ENCODE results near the gene DNASE2B. TPM values are rescaled to one million over a fixed set of nuclear protein-coding genes. Genes with fewer than 3 reads are reported as not detected.

The DNASE2B gene
- total RNA-seq, 2 experiments from 2014 or later, result not detected

GRCh38 chr1:84366786-84367185, 31.5 kb upstream of the DNASE2B start:
- H3K27ac Mint-ChIP-seq, result no peak overlapping the region
- ChIA-PET CTCF (no interaction called here), POLR2A (no interaction called here)
- no peaks in the 10 kb centered on the region for H3K27me3 Mint-ChIP-seq
- no peaks in the 10 kb centered on the region for H3K36me3 Mint-ChIP-seq (ENCODE audit: low read depth)
- TF ChIP-seq CTCF (IDR thresholded peaks at IDR 0.05), result no peak
- intact Hi-C loops (cut with micrococcal nuclease), result no loop called here
- DNase-seq, result no peak
- no peak for ATAC-seq
- no peak overlapping the region for H3K4me3 Mint-ChIP-seq
- peaks cover 11% of the 10 kb centered on the region for H3K4me1 Mint-ChIP-seq (ENCODE audit: low read depth)
- H3K9me3 Mint-ChIP-seq, result no peaks in the 10 kb centered on the region

- Mint-ChIP-seq H3K27ac (no peak overlapping the region), H3K27me3 (no peaks in the 10 kb centered on the region), H3K4me1 (ENCODE audit: low read depth) (peaks cover 11% of the 10 kb centered on the region), H3K9me3 (no peaks in the 10 kb centered on the region), H3K36me3 (ENCODE audit: low read depth) (no peaks in the 10 kb centered on the region), H3K4me3 (no peak overlapping the region)
- POLR2A ChIA-PET, result no interaction called here
- CTCF ChIA-PET, result no interaction called here
- no peak for TF ChIP-seq CTCF (IDR thresholded peaks at IDR 0.05)
- no peak for DNase-seq
- ATAC-seq, result no peak
- intact Hi-C loops (cut with micrococcal nuclease), result no loop called here
These were observed 31.1 kb upstream of the DNASE2B start for GRCh38 chr1:84367219-84367618.

GRCh38 chr1:84368441-84368840, 29.8 kb upstream of the DNASE2B start:
- no peaks in the 10 kb centered on the region for H3K9me3 Mint-ChIP-seq
- H3K27ac Mint-ChIP-seq, result no peak overlapping the region
- ChIA-PET CTCF (no interaction called here), POLR2A (no interaction called here)
- no peaks in the 10 kb centered on the region for H3K36me3 Mint-ChIP-seq (ENCODE audit: low read depth)
- H3K27me3 Mint-ChIP-seq, result no peaks in the 10 kb centered on the region
- ATAC-seq (no peak), DNase-seq (no peak)
- no peak for TF ChIP-seq CTCF (IDR thresholded peaks at IDR 0.05)
- peaks cover 9% of the 10 kb centered on the region for H3K4me1 Mint-ChIP-seq (ENCODE audit: low read depth)
- no peak overlapping the region for H3K4me3 Mint-ChIP-seq
- intact Hi-C loops (cut with micrococcal nuclease), result no loop called here

GRCh38 chr1:84370266-84370665, 28.0 kb upstream of the DNASE2B start:
- H3K27me3 Mint-ChIP-seq, result no peaks in the 10 kb centered on the region
- no peaks in the 10 kb centered on the region for H3K9me3 Mint-ChIP-seq
- H3K4me3 Mint-ChIP-seq, result no peak overlapping the region
- no peak overlapping the region for H3K27ac Mint-ChIP-seq
- ChIA-PET CTCF (interaction anchor here (1.5 kb wide), 1 partner anchor 10 kb away, joined by 3 read pairs; no protein-coding TSS in a partner anchor), POLR2A (no interaction called here)
- no peaks in the 10 kb centered on the region for H3K36me3 Mint-ChIP-seq (ENCODE audit: low read depth)
- no peak for TF ChIP-seq CTCF (IDR thresholded peaks at IDR 0.05)
- peaks cover 7% of the 10 kb centered on the region for H3K4me1 Mint-ChIP-seq (ENCODE audit: low read depth)
- DNase-seq (no peak), ATAC-seq (no peak)
- intact Hi-C loops (cut with micrococcal nuclease), result no loop called here

- no peak for ATAC-seq
- no peaks in the 10 kb centered on the region for H3K27me3 Mint-ChIP-seq
- DNase-seq, result no peak
- no peaks in the 10 kb centered on the region for H3K36me3 Mint-ChIP-seq (ENCODE audit: low read depth)
- TF ChIP-seq CTCF (IDR thresholded peaks at IDR 0.05), result no peak
- CTCF ChIA-PET, result interaction anchor here (1.5 kb wide), 1 partner anchor 10 kb away, joined by 3 read pairs; no protein-coding TSS in a partner anchor
- peaks cover under 1% of the 10 kb centered on the region for H3K4me1 Mint-ChIP-seq (ENCODE audit: low read depth)
- H3K9me3 Mint-ChIP-seq, result no peaks in the 10 kb centered on the region
- no peak overlapping the region for H3K4me3 Mint-ChIP-seq
- H3K27ac Mint-ChIP-seq, result no peak overlapping the region
- intact Hi-C loops (cut with micrococcal nuclease), result no loop called here
- POLR2A ChIA-PET, result no interaction called here
These were observed 27.4 kb upstream of the DNASE2B start for GRCh38 chr1:84370831-84371394.

Data from activated CD8-positive, alpha-beta T cell treated with anti-CD3 and anti-CD28 coated beads for 36 hours (primary cell).